Mesothelial cell of epicardium (in vitro differentiated cells): ENCODE measurements around the gene C12orf57. TPM values are rescaled to one million over a fixed set of nuclear protein-coding genes. Genes with fewer than 3 reads are reported as not detected.

Experiments
- DNase-seq, 2 experiments: peaks; one replicate each; pipeline ENCODE4 v3.0.0; 2021; ENCODE audit warnings: low spot score in 2 of 2; ENCODE audit not compliant: unreplicated experiment in 2 of 2
- H3K27ac Mint-ChIP-seq: 2 replicates; pipeline ENCODE4 v1.8.0; 2021; ENCODE audit warnings: mixed read lengths
- H3K27me3 Mint-ChIP-seq: 2 replicates; pipeline ENCODE4 v1.8.0; 2021; ENCODE audit warnings: low read depth, mixed read lengths
- H3K36me3 Mint-ChIP-seq: 2 replicates; pipeline ENCODE4 v1.8.0; 2021; ENCODE audit warnings: mixed read lengths
- H3K4me1 Mint-ChIP-seq: 2 replicates; pipeline ENCODE4 v1.8.0; 2021; ENCODE audit warnings: mixed read lengths
- H3K4me3 Mint-ChIP-seq: 2 replicates; pipeline ENCODE4 v1.8.0; 2021; ENCODE audit warnings: mild to moderate bottlenecking, moderate library complexity, mixed read lengths
- H3K9me3 Mint-ChIP-seq: 2 replicates; pipeline ENCODE4 v1.8.0; 2021; ENCODE audit warnings: mixed read lengths
- CTCF ChIP-seq: fragments of 200-600 bp; sonication (generic); IDR thresholded peaks from one replicate; pipeline ENCODE4 v1.5.0; 2021; ENCODE audit warnings: antibody characterized with exemption; ENCODE audit not compliant: unreplicated experiment
- total RNA-seq: library from RNA; stranded (reverse); gene quantifications from 3 replicates; pipeline ENCODE4 v1.2.1, GENCODE V29; 2021

C12orf57 gene
- total RNA-seq, 1 donor from 2014 or later: 203 TPM

DNA sequence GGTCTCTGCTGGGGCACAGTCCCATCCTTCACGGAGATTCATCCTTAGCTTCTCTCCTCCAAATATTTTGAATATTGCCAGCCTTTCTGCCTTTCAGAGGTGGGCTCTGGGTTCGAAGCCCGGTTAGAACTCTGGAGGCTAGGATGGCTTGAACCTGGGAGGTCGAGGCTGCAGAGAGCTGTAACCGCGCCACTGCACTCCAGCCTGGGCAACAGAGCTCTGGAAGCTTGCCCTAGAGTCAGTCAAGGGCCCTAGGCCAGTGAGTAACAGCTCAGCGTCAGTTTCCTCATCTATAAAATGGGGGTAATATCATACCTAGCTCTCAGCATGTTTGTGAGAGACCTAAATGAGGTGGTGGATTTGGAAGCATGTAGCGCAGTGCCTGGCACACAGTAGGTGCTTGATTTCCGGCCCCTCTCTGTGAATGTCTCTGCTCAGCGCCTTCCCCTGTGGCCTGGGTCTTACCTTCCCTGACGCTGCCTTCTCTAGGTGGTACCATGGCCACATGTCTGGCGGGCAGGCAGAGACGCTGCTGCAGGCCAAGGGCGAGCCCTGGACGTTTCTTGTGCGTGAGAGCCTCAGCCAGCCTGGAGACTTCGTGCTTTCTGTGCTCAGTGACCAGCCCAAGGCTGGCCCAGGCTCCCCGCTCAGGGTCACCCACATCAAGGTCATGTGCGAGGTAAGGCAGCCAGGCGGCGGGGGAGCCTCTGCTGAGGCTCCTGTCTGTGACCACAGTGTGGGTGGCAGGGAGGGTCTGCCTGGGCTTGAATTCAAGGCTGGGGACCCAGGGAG is 10.7 kb downstream of the C12orf57 start:
- no peak for TF ChIP-seq CTCF
- no peaks in the 10 kb centered on the region for H3K9me3 Mint-ChIP-seq
- no peaks in the 10 kb centered on the region for H3K36me3 Mint-ChIP-seq
- DNase-seq: no peak
- no peaks in the 10 kb centered on the region for H3K4me1 Mint-ChIP-seq
- H3K27me3 Mint-ChIP-seq: no peaks in the 10 kb centered on the region
- no peak overlapping the region for H3K4me3 Mint-ChIP-seq
- H3K27ac Mint-ChIP-seq: peak overlapping the region; percentile 62

GRCh38 chr12:6955108-6956020 is 11.5 kb downstream of the C12orf57 start:
- no peaks in the 10 kb centered on the region for H3K9me3 Mint-ChIP-seq
- H3K27me3 Mint-ChIP-seq: no peaks in the 10 kb centered on the region
- H3K4me1 Mint-ChIP-seq: no peaks in the 10 kb centered on the region
- no peak overlapping the region for H3K4me3 Mint-ChIP-seq
- no peak overlapping the region for H3K27ac Mint-ChIP-seq
- DNase-seq: no peak
- no peak for TF ChIP-seq CTCF
- no peaks in the 10 kb centered on the region for H3K36me3 Mint-ChIP-seq

GRCh38 chr12:6956021-6956727 is 12.4 kb downstream of the C12orf57 start:
- Mint-ChIP-seq H3K27me3 (no peaks in the 10 kb centered on the region), H3K4me1 (peaks cover under 1% of the 10 kb centered on the region), H3K4me3 (no peak overlapping the region), H3K27ac (no peak overlapping the region), H3K36me3 (no peaks in the 10 kb centered on the region), H3K9me3 (no peaks in the 10 kb centered on the region)
- no peak for DNase-seq
- no peak for TF ChIP-seq CTCF

DNA sequence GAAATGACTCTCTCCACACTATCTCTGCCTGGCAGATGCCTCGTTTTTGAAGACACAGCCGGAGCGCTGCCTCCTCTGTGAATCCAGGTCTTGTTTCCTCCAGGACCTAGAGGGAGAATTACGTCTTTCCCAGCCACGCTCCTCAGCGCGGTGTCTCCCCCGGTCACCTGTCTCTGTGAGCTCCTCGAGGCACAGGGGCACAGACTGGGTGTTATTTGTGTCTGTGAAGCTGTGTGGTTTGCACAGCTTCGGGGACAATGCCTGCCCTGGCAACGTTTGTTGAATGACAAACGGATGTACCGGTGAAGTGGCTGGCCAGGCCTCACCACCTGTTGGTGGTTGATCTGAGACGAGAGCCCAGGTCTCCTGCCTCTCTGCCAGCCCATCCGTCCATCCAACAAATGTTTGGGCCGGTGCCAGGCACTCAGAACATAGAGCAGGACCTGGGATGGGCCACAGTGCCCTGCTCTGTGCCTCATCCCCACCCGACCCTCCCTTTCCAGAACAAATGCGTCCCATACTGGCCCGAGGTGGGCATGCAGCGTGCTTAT is 13.4 kb downstream of the C12orf57 start:
- peaks cover 11% of the 10 kb centered on the region for H3K4me1 Mint-ChIP-seq
- no peak overlapping the region for H3K27ac Mint-ChIP-seq
- H3K36me3 Mint-ChIP-seq: no peaks in the 10 kb centered on the region
- no peak overlapping the region for H3K4me3 Mint-ChIP-seq
- no peak for TF ChIP-seq CTCF
- H3K27me3 Mint-ChIP-seq: no peaks in the 10 kb centered on the region
- no peaks in the 10 kb centered on the region for H3K9me3 Mint-ChIP-seq
- no peak for DNase-seq
